ENCODE measurements around the gene PCK1. TPM values are rescaled to one million over a fixed set of nuclear protein-coding genes. Genes with fewer than 3 reads are reported as not detected.

PCK1 gene
- total RNA-seq, 6 experiments from 2014 or later = not detected

GRCh38 chr20:57530327-57530981 is 30.5 kb upstream of the PCK1 start:
- H3K4me3 Mint-ChIP-seq = no peak overlapping the region
- peak; percentile 7 for DNase-seq
- TF ChIP-seq, protein P1, sequence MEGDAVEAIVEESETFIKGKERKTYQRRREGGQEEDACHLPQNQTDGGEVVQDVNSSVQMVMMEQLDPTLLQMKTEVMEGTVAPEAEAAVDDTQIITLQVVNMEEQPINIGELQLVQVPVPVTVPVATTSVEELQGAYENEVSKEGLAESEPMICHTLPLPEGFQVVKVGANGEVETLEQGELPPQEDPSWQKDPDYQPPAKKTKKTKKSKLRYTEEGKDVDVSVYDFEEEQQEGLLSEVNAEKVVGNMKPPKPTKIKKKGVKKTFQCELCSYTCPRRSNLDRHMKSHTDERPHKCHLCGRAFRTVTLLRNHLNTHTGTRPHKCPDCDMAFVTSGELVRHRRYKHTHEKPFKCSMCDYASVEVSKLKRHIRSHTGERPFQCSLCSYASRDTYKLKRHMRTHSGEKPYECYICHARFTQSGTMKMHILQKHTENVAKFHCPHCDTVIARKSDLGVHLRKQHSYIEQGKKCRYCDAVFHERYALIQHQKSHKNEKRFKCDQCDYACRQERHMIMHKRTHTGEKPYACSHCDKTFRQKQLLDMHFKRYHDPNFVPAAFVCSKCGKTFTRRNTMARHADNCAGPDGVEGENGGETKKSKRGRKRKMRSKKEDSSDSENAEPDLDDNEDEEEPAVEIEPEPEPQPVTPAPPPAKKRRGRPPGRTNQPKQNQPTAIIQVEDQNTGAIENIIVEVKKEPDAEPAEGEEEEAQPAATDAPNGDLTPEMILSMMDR (IDR thresholded peaks at IDR 0.05) = no peak
- H3K27ac Mint-ChIP-seq = no peak overlapping the region
- no peaks in the 10 kb centered on the region for H3K4me1 Mint-ChIP-seq (ENCODE audit: low read depth)
- H3K27me3 Mint-ChIP-seq (ENCODE audit: insufficient read depth) = peaks cover 25% of the 10 kb centered on the region
- no peaks in the 10 kb centered on the region for H3K36me3 Mint-ChIP-seq (ENCODE audit: low read depth)
- H3K9me3 Mint-ChIP-seq = no peaks in the 10 kb centered on the region

DNA sequence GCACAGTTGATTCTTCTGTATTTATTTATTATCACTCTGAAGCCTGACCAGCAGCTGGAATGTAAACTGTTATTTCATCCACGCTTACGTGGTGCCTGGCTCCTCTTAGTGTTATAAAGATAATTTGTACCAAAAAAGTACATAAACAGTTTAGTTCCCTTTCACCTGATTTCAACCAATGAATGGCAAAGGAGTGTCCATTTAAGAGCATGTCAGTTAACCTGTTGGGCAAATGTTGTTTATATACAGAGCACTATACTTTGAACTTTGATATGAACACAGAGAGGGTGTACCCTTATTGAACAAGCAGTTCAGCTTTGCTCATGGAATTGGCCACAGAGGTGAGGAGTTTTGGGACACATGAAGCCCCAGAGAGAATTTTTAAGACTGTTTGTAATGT is 28.8 kb upstream of the PCK1 start:
- Mint-ChIP-seq H3K9me3 (no peaks in the 10 kb centered on the region), H3K4me1 (ENCODE audit: low read depth) (no peaks in the 10 kb centered on the region), H3K27me3 (ENCODE audit: insufficient read depth) (peaks cover 36% of the 10 kb centered on the region), H3K36me3 (ENCODE audit: low read depth) (no peaks in the 10 kb centered on the region), H3K27ac (no peak overlapping the region), H3K4me3 (no peak overlapping the region)
- no peak for DNase-seq
- TF ChIP-seq, protein P1 (IDR thresholded peaks at IDR 0.05) = no peak

- H3K27ac Mint-ChIP-seq = no peak overlapping the region
Measured at GRCh38 chr20:57535297-57535696, 25.6 kb upstream of the PCK1 start.

GRCh38 chr20:57536120-57536708 is 24.7 kb upstream of the PCK1 start:
- no peak overlapping the region for H3K4me3 Mint-ChIP-seq
- no peak overlapping the region for H3K27ac Mint-ChIP-seq
- TF ChIP-seq, protein P1 (IDR thresholded peaks at IDR 0.05) = no peak
- H3K27me3 Mint-ChIP-seq (ENCODE audit: insufficient read depth) = peaks cover 42% of the 10 kb centered on the region
- no peak for DNase-seq
- no peaks in the 10 kb centered on the region for H3K4me1 Mint-ChIP-seq (ENCODE audit: low read depth)
- no peaks in the 10 kb centered on the region for H3K36me3 Mint-ChIP-seq (ENCODE audit: low read depth)
- H3K9me3 Mint-ChIP-seq = peaks cover 5% of the 10 kb centered on the region; the same call in 1 of the 2 replicates

More at GRCh38 chr20:57535297-57535696, 25.6 kb upstream of the PCK1 start:
- Mint-ChIP-seq H3K27me3 (ENCODE audit: insufficient read depth) (peaks cover 41% of the 10 kb centered on the region), H3K36me3 (ENCODE audit: low read depth) (no peaks in the 10 kb centered on the region), H3K9me3 (peaks cover 5% of the 10 kb centered on the region; the same call in 1 of the 2 replicates), H3K4me3 (no peak overlapping the region), H3K4me1 (ENCODE audit: low read depth) (no peaks in the 10 kb centered on the region)
- TF ChIP-seq, protein P1 (IDR thresholded peaks at IDR 0.05) = no peak
- no peak for DNase-seq

- H3K4me3 Mint-ChIP-seq = no peak overlapping the region
Measured at GRCh38 chr20:57536771-57537724, 23.9 kb upstream of the PCK1 start.

More at GRCh38 chr20:57536771-57537724, 23.9 kb upstream of the PCK1 start:
- no peak overlapping the region for H3K27ac Mint-ChIP-seq
- no peaks in the 10 kb centered on the region for H3K4me1 Mint-ChIP-seq (ENCODE audit: low read depth)
- peaks cover 44% of the 10 kb centered on the region for H3K27me3 Mint-ChIP-seq (ENCODE audit: insufficient read depth)
- H3K36me3 Mint-ChIP-seq (ENCODE audit: low read depth) = no peaks in the 10 kb centered on the region
- TF ChIP-seq, protein P1 (IDR thresholded peaks at IDR 0.05) = no peak
- H3K9me3 Mint-ChIP-seq = peaks cover 5% of the 10 kb centered on the region; the same call in 1 of the 2 replicates
- DNase-seq = no peak

All from HFFc6 (cell line).